ENCODE data around the gene TSEN2.

GRCh38 chr3:12487786-12488185 lies 3.5 kb downstream of the TSEN2 start:
- TF ChIP-seq CTCF (conservative IDR thresholded peaks at IDR 0.05 in 1 of 2, IDR thresholded peaks at IDR 0.05 in 1 of 2; ENCODE audit: extremely low read depth in 1 of 2, insufficient read depth in 1 of 2, low read depth in 1 of 2, low read length in 2 of 2) (no peak), EZH2 (IDR thresholded peaks at IDR 0.05; ENCODE audit: borderline replicate concordance, low read length) (no peak)

All from mammary epithelial cell (primary cell).